ENCODE data around the gene ZNF804A. TPM values are rescaled to one million over a fixed set of nuclear protein-coding genes. Genes with fewer than 3 reads are reported as not detected.

ZNF804A gene
- total RNA-seq, 1 donor from 2014 or later, result not detected

- TF ChIP-seq, protein P1, sequence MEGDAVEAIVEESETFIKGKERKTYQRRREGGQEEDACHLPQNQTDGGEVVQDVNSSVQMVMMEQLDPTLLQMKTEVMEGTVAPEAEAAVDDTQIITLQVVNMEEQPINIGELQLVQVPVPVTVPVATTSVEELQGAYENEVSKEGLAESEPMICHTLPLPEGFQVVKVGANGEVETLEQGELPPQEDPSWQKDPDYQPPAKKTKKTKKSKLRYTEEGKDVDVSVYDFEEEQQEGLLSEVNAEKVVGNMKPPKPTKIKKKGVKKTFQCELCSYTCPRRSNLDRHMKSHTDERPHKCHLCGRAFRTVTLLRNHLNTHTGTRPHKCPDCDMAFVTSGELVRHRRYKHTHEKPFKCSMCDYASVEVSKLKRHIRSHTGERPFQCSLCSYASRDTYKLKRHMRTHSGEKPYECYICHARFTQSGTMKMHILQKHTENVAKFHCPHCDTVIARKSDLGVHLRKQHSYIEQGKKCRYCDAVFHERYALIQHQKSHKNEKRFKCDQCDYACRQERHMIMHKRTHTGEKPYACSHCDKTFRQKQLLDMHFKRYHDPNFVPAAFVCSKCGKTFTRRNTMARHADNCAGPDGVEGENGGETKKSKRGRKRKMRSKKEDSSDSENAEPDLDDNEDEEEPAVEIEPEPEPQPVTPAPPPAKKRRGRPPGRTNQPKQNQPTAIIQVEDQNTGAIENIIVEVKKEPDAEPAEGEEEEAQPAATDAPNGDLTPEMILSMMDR (conservative IDR thresholded peaks at IDR 0.05; ENCODE audit: low read depth, low read length), result no peak
- H3K4me3 ChIP-seq (ENCODE audit: low read depth, low read length), result no peak overlapping the region
- no peak for DNase-seq (ENCODE audit: low read depth)
These were observed 19.1 kb upstream of the ZNF804A start for GRCh38 chr2:184579226-184579625.

DNA sequence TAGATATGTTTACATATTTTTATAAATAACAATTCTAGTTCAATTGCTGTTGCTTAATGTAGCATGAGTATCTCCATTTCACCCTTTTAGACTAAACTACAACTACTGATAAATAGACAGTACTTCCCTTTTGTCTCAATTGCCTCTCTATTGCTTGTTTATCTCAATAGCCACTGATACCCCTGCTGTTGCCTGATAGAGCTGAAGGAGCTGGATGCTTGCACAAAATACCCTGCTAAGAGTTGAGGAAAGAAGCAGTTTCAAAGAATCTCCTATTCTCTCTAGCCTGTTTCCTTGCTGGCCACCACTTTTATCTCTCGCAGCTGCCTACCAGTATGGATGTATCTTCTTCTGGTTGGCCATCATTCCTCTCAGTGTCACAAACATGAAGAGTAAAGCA, 16.9 kb upstream of the ZNF804A start:
- TF ChIP-seq, protein P1 (conservative IDR thresholded peaks at IDR 0.05; ENCODE audit: low read depth, low read length), result no peak
- H3K4me3 ChIP-seq (ENCODE audit: low read depth, low read length), result no peak overlapping the region
- no peak for DNase-seq (ENCODE audit: low read depth)

DNA sequence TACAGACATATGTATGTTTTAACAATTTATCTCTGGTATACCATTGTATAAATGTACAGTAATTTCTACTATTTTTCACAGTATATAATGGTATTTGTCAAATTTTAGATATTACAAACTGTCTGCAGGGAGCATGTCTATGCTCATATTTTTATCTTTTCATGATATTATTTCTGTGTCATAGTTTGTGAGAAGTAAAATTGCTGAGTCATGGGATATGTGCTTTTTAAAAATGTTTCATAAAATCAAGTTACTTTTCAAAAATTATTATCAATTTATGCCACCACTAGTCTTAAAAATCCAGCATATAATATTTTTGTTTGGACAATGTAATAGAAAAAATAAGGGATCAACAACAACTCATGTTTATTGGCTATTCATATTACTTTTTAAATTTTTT, 9.1 kb upstream of the ZNF804A start:
- TF ChIP-seq, protein P1 (conservative IDR thresholded peaks at IDR 0.05; ENCODE audit: low read depth, low read length), result no peak
- no peak for DNase-seq (ENCODE audit: low read depth)
- H3K4me3 ChIP-seq (ENCODE audit: low read depth, low read length), result no peak overlapping the region

DNA sequence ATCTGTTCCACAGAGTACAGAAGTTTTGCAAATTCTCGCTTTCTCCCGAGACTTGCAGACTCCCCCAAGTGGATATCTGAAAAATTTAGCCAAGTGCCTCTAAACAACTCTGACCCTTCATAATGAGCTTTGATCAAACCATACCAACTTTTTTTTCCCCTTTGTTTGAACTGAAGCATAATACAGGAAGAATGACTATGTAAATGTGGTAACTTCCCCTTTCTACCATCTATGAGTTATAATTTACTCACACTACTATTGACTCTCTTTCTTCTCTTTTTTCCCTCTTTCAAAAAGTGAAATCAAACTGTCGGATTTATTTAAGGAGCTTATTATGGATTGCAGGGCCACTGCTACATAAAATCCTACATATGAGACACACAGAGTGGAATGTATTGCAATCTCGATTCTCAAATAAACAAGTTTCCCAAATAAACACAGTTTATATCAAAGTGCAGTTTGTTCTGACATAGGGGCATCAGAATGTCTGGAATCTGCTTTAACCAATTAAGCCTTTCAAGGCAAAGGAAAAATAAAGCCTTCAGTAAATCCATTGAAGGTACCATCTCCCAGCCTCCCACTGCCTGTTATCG, 1.4 kb upstream of the ZNF804A start:
- peak overlapping the region; percentile 50 for H3K4me3 ChIP-seq (ENCODE audit: low read depth, low read length)
- DNase-seq (ENCODE audit: low read depth), result peak; percentile 19
- TF ChIP-seq, protein P1 (conservative IDR thresholded peaks at IDR 0.05; ENCODE audit: low read depth, low read length), result no peak

DNA sequence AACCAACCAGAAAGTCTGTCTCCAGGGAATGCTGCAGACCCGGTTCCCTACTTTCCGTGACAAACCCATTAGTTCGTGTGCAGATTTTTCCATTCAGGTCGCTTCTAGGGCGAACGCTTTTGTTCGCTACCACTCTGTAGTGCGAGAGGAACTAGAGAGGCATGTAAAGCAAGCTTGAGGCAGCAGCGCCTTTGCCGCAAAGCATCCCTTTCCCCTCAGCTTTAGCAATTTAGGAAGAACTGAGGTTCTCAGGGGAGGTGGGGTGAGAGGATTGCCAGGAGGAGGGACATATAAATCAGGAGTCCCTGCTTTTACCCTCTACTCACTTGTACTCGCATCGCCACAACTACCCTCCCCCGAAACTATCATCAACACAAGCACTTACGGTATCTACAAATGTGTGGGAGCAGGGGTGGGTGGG, 748 bp upstream of the ZNF804A start:
- DNase-seq (ENCODE audit: low read depth), result no peak
- TF ChIP-seq, protein P1 (conservative IDR thresholded peaks at IDR 0.05; ENCODE audit: low read depth, low read length), result no peak
- peak overlapping the region; percentile 50 for H3K4me3 ChIP-seq (ENCODE audit: low read depth, low read length)

DNA sequence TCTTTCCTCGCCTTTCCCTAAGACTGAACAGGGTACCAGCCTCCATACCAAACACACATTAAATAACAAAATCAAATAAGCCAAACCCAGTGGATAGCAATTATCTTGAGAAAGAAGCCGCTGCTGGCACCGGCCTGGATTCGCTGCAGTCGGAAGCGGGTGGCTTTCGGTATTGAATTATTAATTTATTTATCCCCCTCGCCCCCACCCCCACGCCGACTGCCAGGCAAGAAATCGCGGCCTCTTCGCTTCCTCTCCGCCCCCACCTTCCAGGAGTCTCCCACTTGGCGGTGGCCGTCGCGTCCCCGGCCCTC, 370 bp upstream of the ZNF804A start:
- peak overlapping the region; percentile 50 for H3K4me3 ChIP-seq (ENCODE audit: low read depth, low read length)
- DNase-seq (ENCODE audit: low read depth), result no peak
- TF ChIP-seq, protein P1 (conservative IDR thresholded peaks at IDR 0.05; ENCODE audit: low read depth, low read length), result no peak
